GM18909 (cell line): ENCODE measurements around the gene SCUBE1.
"Not testable (repeated sequence)": the region's sequence is repeated elsewhere in the genome, so short reads cannot be mapped to it uniquely, and the experiment has no call there.

ENCODE experiments used
- ATAC-seq: cut with Tn5 transposase; IDR thresholded peaks from one replicate; pipeline ENCODE4 v1.9.1; 2021; ENCODE audit warnings: mild to moderate bottlenecking; ENCODE audit not compliant: unreplicated experiment, poor library complexity

Gene SCUBE1

GRCh38 chr22:43289531-43289963, 53.6 kb downstream of the SCUBE1 start:
- no peak for ATAC-seq

GRCh38 chr22:43288807-43289420, 54.3 kb downstream of the SCUBE1 start:
- no peak for ATAC-seq

- no peak for ATAC-seq
These were observed 54.8 kb downstream of the SCUBE1 start for GRCh38 chr22:43288378-43288777.

GRCh38 chr22:43287441-43287840, 55.7 kb downstream of the SCUBE1 start:
- ATAC-seq: no peak

- no peak for ATAC-seq
These were observed 61.8 kb downstream of the SCUBE1 start for GRCh38 chr22:43281394-43281793.

- not testable (repeated sequence) for ATAC-seq
These were observed 62.7 kb downstream of the SCUBE1 start for GRCh38 chr22:43280523-43280886.

GRCh38 chr22:43279867-43280522, 63.2 kb downstream of the SCUBE1 start:
- no peak for ATAC-seq

- ATAC-seq: no peak
These were observed 65.1 kb downstream of the SCUBE1 start for GRCh38 chr22:43277987-43278601.

GRCh38 chr22:43277091-43277490, 66.1 kb downstream of the SCUBE1 start:
- ATAC-seq: no peak

- ATAC-seq: no peak
These were observed 66.9 kb downstream of the SCUBE1 start for GRCh38 chr22:43276321-43276720.

- ATAC-seq: no peak
These were observed 67.4 kb downstream of the SCUBE1 start for GRCh38 chr22:43275545-43276317.

- ATAC-seq: no peak
These were observed 68.5 kb downstream of the SCUBE1 start for GRCh38 chr22:43274595-43275240.

- no peak for ATAC-seq
These were observed 69.2 kb downstream of the SCUBE1 start for GRCh38 chr22:43273902-43274484.

GRCh38 chr22:43272869-43273318, 70.3 kb downstream of the SCUBE1 start:
- no peak for ATAC-seq

- no peak for ATAC-seq
These were observed 70.9 kb downstream of the SCUBE1 start for GRCh38 chr22:43272301-43272700.

- no peak for ATAC-seq
These were observed 72.2 kb downstream of the SCUBE1 start for GRCh38 chr22:43270949-43271348.

GRCh38 chr22:43270314-43270908, 72.8 kb downstream of the SCUBE1 start:
- ATAC-seq: no peak

- ATAC-seq: no peak
These were observed 73.5 kb downstream of the SCUBE1 start for GRCh38 chr22:43269646-43270045.

GRCh38 chr22:43269246-43269645, 73.9 kb downstream of the SCUBE1 start:
- no peak for ATAC-seq
